ENCODE measurements around the gene CCDC7. TPM values are rescaled to one million over a fixed set of nuclear protein-coding genes. Genes with fewer than 3 reads are reported as not detected.
"Not testable (repeated sequence)": the region's sequence is repeated elsewhere in the genome, so short reads cannot be mapped to it uniquely, and the experiment has no call there.

The CCDC7 gene
- total and polyA plus RNA-seq, 4 donors, result 1.2 to 36.4 (median 6.9) TPM

GRCh38 chr10:32901815-32902214 lies 455.9 kb downstream of the CCDC7 start:
- Histone ChIP-seq H3K27ac (ENCODE audit: low read depth in 1 of 2, low read length in 1 of 2) (no peak overlapping the region), H3K36me3 (ENCODE audit: control insufficient read depth in 4 of 4, insufficient read depth in 4 of 4, low read length in 4 of 4) (peaks cover 13 to 32% (median 30%) of the 10 kb centered on the region in 4 donors), H3K4me1 (ENCODE audit: control insufficient read depth in 5 of 5, insufficient read depth in 5 of 5, low read length in 5 of 5) (peaks cover 0 to 2% (median 0%) of the 10 kb centered on the region in 5 donors), H3K9me3 (ENCODE audit: control insufficient read depth in 4 of 4, insufficient read depth in 3 of 4, low read length in 3 of 4) (no peaks in the 10 kb centered on the region), H3K9ac (ENCODE audit: insufficient read depth in 1 of 2, low read length in 2 of 2) (no peak overlapping the region), H3K4me3 (no peak overlapping the region), H3K27me3 (ENCODE audit: control insufficient read depth in 3 of 3, insufficient read depth in 3 of 3, low read length in 2 of 3) (no peaks in the 10 kb centered on the region)
- TF ChIP-seq CTCF (IDR thresholded peaks at IDR 0.05; ENCODE audit: control extremely low read depth, extremely low read depth), result no peak
- no peak for ATAC-seq (ENCODE audit: insufficient read depth, low FRiP score)
- no peak for DNase-seq
- 93 to 96% methylated on average over 9 of the region's 9 CpGs for WGBS, 2 donors

GRCh38 chr10:32905466-32905865 lies 459.5 kb downstream of the CCDC7 start:
- Histone ChIP-seq H3K36me3 (ENCODE audit: control insufficient read depth in 4 of 4, insufficient read depth in 4 of 4, low read length in 4 of 4) (peaks cover 12 to 38% (median 26%) of the 10 kb centered on the region in 4 donors), H3K27ac (ENCODE audit: low read depth in 1 of 2, low read length in 1 of 2) (no peak overlapping the region), H3K4me3 (no peak overlapping the region), H3K4me1 (ENCODE audit: control insufficient read depth in 5 of 5, insufficient read depth in 5 of 5, low read length in 5 of 5) (peaks cover 0 to 2% (median 0%) of the 10 kb centered on the region in 5 donors), H3K27me3 (ENCODE audit: control insufficient read depth in 3 of 3, insufficient read depth in 3 of 3, low read length in 2 of 3) (no peaks in the 10 kb centered on the region), H3K9ac (ENCODE audit: insufficient read depth in 1 of 2, low read length in 2 of 2) (no peak overlapping the region), H3K9me3 (ENCODE audit: control insufficient read depth in 4 of 4, insufficient read depth in 3 of 4, low read length in 3 of 4) (no peaks in the 10 kb centered on the region)
- ATAC-seq (ENCODE audit: insufficient read depth, low FRiP score) (no peak), DNase-seq (no peak)
- 89 to 93% methylated on average over 3 of the region's 3 CpGs for WGBS, 2 donors
- TF ChIP-seq CTCF (IDR thresholded peaks at IDR 0.05; ENCODE audit: control extremely low read depth, extremely low read depth), result no peak

DNA sequence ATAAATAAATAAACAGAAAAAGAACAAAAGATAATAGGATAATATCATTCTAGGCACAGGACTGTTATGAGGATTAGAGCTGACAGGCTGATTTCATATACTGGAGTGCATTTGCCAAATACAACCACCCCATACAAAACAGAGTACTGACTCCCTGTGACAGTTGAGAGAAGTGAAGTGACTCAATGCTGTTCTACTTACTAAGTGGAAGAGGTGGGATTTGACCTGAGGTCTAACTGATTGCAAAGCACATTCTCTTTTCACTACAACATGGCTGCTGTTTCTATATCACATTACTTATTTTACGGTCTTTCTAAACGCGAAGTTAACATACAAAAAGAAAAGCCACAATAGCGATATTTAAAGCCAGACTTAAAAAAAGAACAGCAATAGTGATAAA lies 460.7 kb downstream of the CCDC7 start:
- Histone ChIP-seq H3K27me3 (ENCODE audit: control insufficient read depth in 3 of 3, insufficient read depth in 3 of 3, low read length in 2 of 3) (no peaks in the 10 kb centered on the region), H3K4me3 (no peak overlapping the region), H3K9ac (ENCODE audit: insufficient read depth in 1 of 2, low read length in 2 of 2) (no peak overlapping the region), H3K9me3 (ENCODE audit: control insufficient read depth in 4 of 4, insufficient read depth in 3 of 4, low read length in 3 of 4) (no peaks in the 10 kb centered on the region), H3K36me3 (ENCODE audit: control insufficient read depth in 4 of 4, insufficient read depth in 4 of 4, low read length in 4 of 4) (peaks cover 17 to 44% (median 28%) of the 10 kb centered on the region in 4 donors), H3K27ac (ENCODE audit: low read depth in 1 of 2, low read length in 1 of 2) (no peak overlapping the region), H3K4me1 (ENCODE audit: control insufficient read depth in 5 of 5, insufficient read depth in 5 of 5, low read length in 5 of 5) (peaks cover 0 to 2% (median 0%) of the 10 kb centered on the region in 5 donors)
- DNase-seq (no peak), ATAC-seq (ENCODE audit: insufficient read depth, low FRiP score) (no peak)
- TF ChIP-seq CTCF (IDR thresholded peaks at IDR 0.05; ENCODE audit: control extremely low read depth, extremely low read depth), result no peak
- WGBS, 2 donors, result 96 to 97% methylated on average over 4 of the region's 4 CpGs

DNA sequence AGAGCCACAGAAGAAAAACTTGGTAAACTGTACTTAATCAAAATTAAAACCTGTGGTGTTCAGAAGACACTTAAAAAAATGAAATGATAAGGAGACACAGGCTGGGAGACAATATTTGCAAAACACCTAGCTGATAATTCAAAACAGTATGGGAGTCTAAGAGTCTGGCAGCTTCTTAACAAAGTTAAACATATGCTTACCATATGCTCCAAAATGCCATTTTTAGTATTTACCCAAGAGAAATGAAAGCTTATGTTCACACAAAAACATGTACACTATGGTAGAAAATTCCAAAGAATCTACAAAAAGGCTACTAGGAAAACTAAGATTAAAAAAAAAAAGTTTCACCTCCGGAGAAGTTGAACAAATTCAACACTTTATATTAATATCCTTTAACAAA lies 463.5 kb downstream of the CCDC7 start:
- Histone ChIP-seq H3K27me3 (ENCODE audit: control insufficient read depth in 3 of 3, insufficient read depth in 3 of 3, low read length in 2 of 3) (no peaks in the 10 kb centered on the region), H3K9ac (ENCODE audit: insufficient read depth in 1 of 2, low read length in 2 of 2) (no peak overlapping the region), H3K9me3 (ENCODE audit: control insufficient read depth in 4 of 4, insufficient read depth in 3 of 4, low read length in 3 of 4) (no peaks in the 10 kb centered on the region), H3K4me3 (no peak overlapping the region), H3K27ac (ENCODE audit: low read depth in 1 of 2, low read length in 1 of 2) (no peak overlapping the region), H3K36me3 (ENCODE audit: control insufficient read depth in 4 of 4, insufficient read depth in 4 of 4, low read length in 4 of 4) (peaks cover 12 to 35% (median 27%) of the 10 kb centered on the region in 4 donors), H3K4me1 (ENCODE audit: control insufficient read depth in 5 of 5, insufficient read depth in 5 of 5, low read length in 5 of 5) (no peaks in the 10 kb centered on the region)
- no peak for TF ChIP-seq CTCF (IDR thresholded peaks at IDR 0.05; ENCODE audit: control extremely low read depth, extremely low read depth)
- no peak for ATAC-seq (ENCODE audit: insufficient read depth, low FRiP score)
- no peak for DNase-seq
- 87 to 88% methylated on average over 1 of the region's 1 CpG for WGBS, 2 donors

GRCh38 chr10:32909970-32910369 lies 464.0 kb downstream of the CCDC7 start:
- H3K4me3 ChIP-seq; H3K9me3 ChIP-seq (ENCODE audit: control insufficient read depth in 4 of 4, insufficient read depth in 3 of 4, low read length in 3 of 4); DNase-seq; H3K4me1 ChIP-seq (ENCODE audit: control insufficient read depth in 5 of 5, insufficient read depth in 5 of 5, low read length in 5 of 5); ATAC-seq (ENCODE audit: insufficient read depth, low FRiP score); H3K27me3 ChIP-seq (ENCODE audit: control insufficient read depth in 3 of 3, insufficient read depth in 3 of 3, low read length in 2 of 3); H3K9ac ChIP-seq (ENCODE audit: insufficient read depth in 1 of 2, low read length in 2 of 2); H3K27ac ChIP-seq (ENCODE audit: low read depth in 1 of 2, low read length in 1 of 2): not testable (repeated sequence)
- peaks cover 11 to 34% (median 27%) of the 10 kb centered on the region in 4 donors for H3K36me3 ChIP-seq (ENCODE audit: control insufficient read depth in 4 of 4, insufficient read depth in 4 of 4, low read length in 4 of 4)
- WGBS, 2 donors, result 87 to 92% methylated on average over 5 of the region's 7 CpGs
